GM12801 (cell line): ENCODE data around the gene COBLL1.

Experiments
- CTCF ChIP-seq: IDR thresholded peaks from one replicate; pipeline ENCODE4 v1.5.1; 2011; ENCODE audit warnings: control low read depth; ENCODE audit not compliant: insufficient read length; ENCODE audit errors: extremely low read depth

The COBLL1 gene

DNA sequence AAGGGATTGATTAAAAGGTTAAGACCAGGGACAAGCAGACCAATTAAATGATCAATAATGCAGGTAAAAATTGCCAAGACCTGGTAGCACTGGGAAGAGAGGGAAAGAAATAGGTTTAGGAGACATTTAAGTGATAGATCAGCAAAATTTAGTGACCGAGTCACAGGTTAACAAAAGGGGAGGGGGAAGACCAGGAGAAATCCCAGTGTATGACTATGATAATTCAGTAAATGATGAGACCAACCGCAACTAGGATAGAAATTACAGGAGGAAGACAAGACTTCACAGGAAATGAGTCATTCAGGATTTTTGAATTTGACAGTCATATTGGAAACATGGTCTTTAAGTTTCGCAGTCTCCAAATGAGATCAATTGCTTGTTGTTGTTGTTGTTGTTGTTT is 62.9 kb downstream of the COBLL1 start:
- no peak for TF ChIP-seq CTCF

- TF ChIP-seq CTCF = no peak
Measured at GRCh38 chr2:164777847-164778461, 63.7 kb downstream of the COBLL1 start.

DNA sequence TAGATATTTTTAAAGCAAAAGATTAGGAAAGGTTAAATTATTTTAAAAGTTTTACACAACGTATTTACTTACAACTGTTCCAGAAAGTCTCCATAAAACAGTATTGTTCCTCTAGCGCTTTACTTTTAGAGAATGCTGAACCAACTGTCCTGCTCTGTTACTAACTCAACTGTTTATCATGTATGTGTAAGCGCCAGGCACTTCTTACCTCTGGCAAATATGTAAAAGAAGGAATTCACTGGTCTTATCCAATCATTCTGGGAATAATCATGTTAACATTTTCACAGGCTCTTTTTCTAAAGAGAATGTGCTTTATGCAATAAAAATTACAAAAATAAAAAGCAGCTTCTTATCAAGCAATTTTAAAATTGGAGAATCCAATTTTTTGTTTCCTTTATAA is 68.0 kb downstream of the COBLL1 start:
- no peak for TF ChIP-seq CTCF

GRCh38 chr2:164773091-164773490 is 68.5 kb downstream of the COBLL1 start:
- TF ChIP-seq CTCF = no peak

GRCh38 chr2:164771897-164772296 is 69.7 kb downstream of the COBLL1 start:
- no peak for TF ChIP-seq CTCF

DNA sequence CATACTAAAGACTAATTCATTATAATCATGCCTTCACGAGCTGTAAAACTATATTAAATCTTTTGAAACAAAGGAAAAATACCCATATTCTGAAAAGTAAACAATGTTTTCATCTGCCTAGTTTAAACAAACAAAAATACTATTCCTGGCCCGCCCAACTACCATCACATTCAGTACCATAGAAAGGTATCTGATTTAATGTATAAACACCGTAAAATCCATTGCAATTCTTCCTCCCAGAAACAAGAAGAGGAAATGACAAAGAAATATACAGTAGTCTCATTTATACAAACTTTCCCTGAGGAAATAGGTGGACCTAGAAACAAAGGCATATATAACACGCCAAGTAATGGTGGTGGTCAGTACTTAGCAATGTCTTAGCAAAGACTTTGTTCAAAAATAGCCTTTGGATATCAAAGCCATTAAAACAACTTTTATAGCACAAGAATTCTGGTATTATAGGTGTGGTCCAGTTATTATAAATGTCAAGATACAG is 71.2 kb downstream of the COBLL1 start:
- TF ChIP-seq CTCF = no peak

GRCh38 chr2:164766954-164767320 is 74.7 kb downstream of the COBLL1 start:
- TF ChIP-seq CTCF = no peak
